HepG2 (cell line): ENCODE measurements around the gene COG8.

Source experiments
- BCL6 ChIP-seq: IDR thresholded peaks from 2 replicates; pipeline ENCODE4 v1.6.1; 2016; ENCODE audit warnings: missing genetic modification reagents, missing compliant biosample characterization
- CTCF ChIP-seq: sonication (generic); formaldehyde crosslinking; IDR thresholded peaks from 2 replicates; pipeline ENCODE4 v1.5.0; 2020; ENCODE audit warnings: mild to moderate bottlenecking, missing genetic modification reagents, moderate library complexity
- MAFF ChIP-seq: IDR thresholded peaks from 2 replicates; pipeline ENCODE4 v1.6.1; 2011; ENCODE audit warnings: low read depth, low read length, improper control_type of control experiment
- MTERF4 ChIP-seq: sonication (generic); formaldehyde crosslinking; IDR thresholded peaks from 2 replicates; pipeline ENCODE4 v1.8.0; 2023; ENCODE audit warnings: mild to moderate bottlenecking, missing genetic modification reagents
- NR2F1 ChIP-seq, 2 experiments: fragments of 450-650 bp in 1 of 2; formaldehyde crosslinking in 1 of 2; IDR thresholded peaks; 2 replicates each; pipeline versions ENCODE4 v1.5.0 to v1.6.1; 2016 to 2020; ENCODE audit warnings: mild to moderate bottlenecking in 1 of 2, missing compliant biosample characterization in 1 of 2, missing genetic modification reagents in 1 of 2, moderate library complexity in 1 of 2
- POLR2A ChIP-seq, 2 experiments: IDR thresholded peaks; 2 replicates each; pipeline ENCODE4 v1.6.1; 2011; ENCODE audit warnings: low read depth in 2 of 2, low read length in 2 of 2, mild to moderate bottlenecking in 1 of 2, moderate library complexity in 1 of 2; ENCODE audit not compliant: insufficient read depth in 1 of 2
- PRDM4 ChIP-seq: sonication (generic); formaldehyde crosslinking; IDR thresholded peaks from 2 replicates; pipeline ENCODE4 v1.9.0; 2021; ENCODE audit warnings: missing genetic modification reagents, borderline replicate concordance
- U2AF2 ChIP-seq: fragments of 200-400 bp; formaldehyde crosslinking; IDR thresholded peaks from 2 replicates; pipeline ENCODE4 v1.6.1; 2017; ENCODE audit warnings: low read depth, mild to moderate bottlenecking, low read length
- ZNF329 ChIP-seq: sonication (generic); formaldehyde crosslinking; IDR thresholded peaks from 2 replicates; pipeline ENCODE4 v1.9.0; 2021; ENCODE audit warnings: low read depth, mild to moderate bottlenecking, missing genetic modification reagents

GRCh38 chr16:69294051-69294450 lies 45.3 kb downstream of the COG8 start:
- TF ChIP-seq U2AF2 (no peak), MTERF4 (CRISPR knock-in tag) (no peak), POLR2A (IDR thresholded peaks at IDR 0.05; ENCODE audit: insufficient read depth in 1 of 2, low read depth in 2 of 2, low read length in 2 of 2) (no peak), MAFF (no peak), CTCF (no peak), NR2F1 (CRISPR knock-in tag; IDR thresholded peaks at IDR 0.05) (no peak), ZNF329 (no peak), BCL6 (no peak), PRDM4 (CRISPR knock-in tag) (no peak)
